ENCODE data around the gene DAAM1. TPM values are rescaled to one million over a fixed set of nuclear protein-coding genes. Genes with fewer than 3 reads are reported as not detected.

DAAM1 gene
- total RNA-seq, 8 experiments from 2014 or later = 23.1 to 115 (median 75.3) TPM

GRCh38 chr14:59292921-59293534 is 104.6 kb downstream of the DAAM1 start:
- H3K4me3 ChIP-seq = no peak overlapping the region
- in situ Hi-C loops (cut with MboI; ENCODE audit: low pct_unique_long_range_greater_than_20kb in 2 of 9, low sequenced_read_pairs in 9 of 9, unreplicated experiment in 9 of 9) = no loop called here
- H3K4me1 ChIP-seq (replicated peaks in 1 of 2) = peaks cover 0 to 32% of the 10 kb centered on the region in 2 donors
- WGBS, 10 experiments = 53 to 100% (median 96%) methylated on average over 1 to 3 of the region's 4 CpGs; no CpG with 5 or more reads in 2 of the 10 experiments
- peak overlapping the region in 1 of 2 donors; percentile 17 for H3K27ac ChIP-seq
- ATAC-seq (replicated peaks in 6 of 8) = peak in 1 of 8 experiments; percentile 38

DNA sequence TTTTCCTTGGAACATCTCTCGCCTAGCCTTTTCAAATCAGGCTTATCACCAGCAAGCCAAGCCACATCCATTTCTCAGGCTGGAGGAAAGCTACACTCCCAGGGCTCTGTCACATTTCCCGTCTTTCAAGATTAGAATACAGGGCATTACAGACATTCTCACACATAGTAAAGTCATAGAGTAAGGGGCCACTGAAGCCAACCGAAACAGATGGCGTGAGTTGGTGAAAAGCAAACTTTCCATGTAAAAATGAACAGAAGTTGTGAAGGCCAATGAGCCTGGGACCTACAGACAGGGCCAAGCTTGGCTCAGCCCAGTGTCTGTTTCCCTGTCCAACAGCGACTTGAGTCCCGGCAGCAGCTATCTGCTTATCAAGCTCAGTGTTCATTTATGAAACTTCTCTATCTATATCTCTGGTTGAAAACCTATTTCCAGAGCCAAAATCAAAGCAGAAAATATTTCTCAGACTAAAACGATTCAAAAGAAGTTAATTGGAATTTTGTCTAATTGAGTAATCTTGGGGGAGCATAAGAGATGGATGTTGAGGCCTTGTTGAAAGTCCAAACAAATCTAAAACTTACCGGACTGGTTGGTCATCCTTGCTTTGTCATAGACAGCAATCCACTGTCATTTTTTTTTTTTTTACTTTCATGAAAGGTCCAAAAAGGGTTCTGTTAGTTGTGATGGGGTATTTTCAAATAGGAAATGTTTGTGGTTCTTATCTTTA is 105.6 kb downstream of the DAAM1 start:
- ATAC-seq (replicated peaks in 6 of 8) = no peak
- in situ Hi-C loops (cut with MboI; ENCODE audit: low pct_unique_long_range_greater_than_20kb in 2 of 9, low sequenced_read_pairs in 9 of 9, unreplicated experiment in 9 of 9) = no loop called here
- WGBS, 10 experiments = 37 to 100% (median 81%) methylated on average over 1 to 7 of the region's 8 CpGs
- Histone ChIP-seq H3K4me3 (no peak overlapping the region), H3K27ac (peak overlapping the region in 1 of 2 donors; percentile 17), H3K4me1 (replicated peaks in 1 of 2) (peaks cover 0 to 32% of the 10 kb centered on the region in 2 donors)

GRCh38 chr14:59294662-59294992 is 106.2 kb downstream of the DAAM1 start:
- no peak overlapping the region for H3K27ac ChIP-seq
- 10 to 100% (median 75%) methylated on average over 1 of the region's 1 CpG; no CpG with 5 or more reads in 2 of the 10 experiments for WGBS, 10 experiments
- in situ Hi-C loops (cut with MboI; ENCODE audit: low pct_unique_long_range_greater_than_20kb in 2 of 9, low sequenced_read_pairs in 9 of 9, unreplicated experiment in 9 of 9) = no loop called here
- H3K4me3 ChIP-seq = no peak overlapping the region
- ATAC-seq (replicated peaks in 6 of 8) = peak in 2 of 8 experiments; percentile 44 to 62
- peaks cover 0 to 32% of the 10 kb centered on the region in 2 donors for H3K4me1 ChIP-seq (replicated peaks in 1 of 2)

GRCh38 chr14:59295951-59296350 is 107.5 kb downstream of the DAAM1 start:
- Histone ChIP-seq H3K27ac (no peak overlapping the region), H3K4me3 (no peak overlapping the region), H3K4me1 (replicated peaks in 1 of 2) (peaks cover 0 to 32% of the 10 kb centered on the region in 2 donors)
- in situ Hi-C loops (cut with MboI; ENCODE audit: low pct_unique_long_range_greater_than_20kb in 2 of 9, low sequenced_read_pairs in 9 of 9, unreplicated experiment in 9 of 9) = no loop called here
- no peak for ATAC-seq (replicated peaks in 6 of 8)

- H3K27ac ChIP-seq = no peak overlapping the region
- H3K4me3 ChIP-seq = no peak overlapping the region
- in situ Hi-C loops (cut with MboI; ENCODE audit: low pct_unique_long_range_greater_than_20kb in 2 of 9, low sequenced_read_pairs in 9 of 9, unreplicated experiment in 9 of 9) = no loop called here
- peaks cover 0 to 32% of the 10 kb centered on the region in 2 donors for H3K4me1 ChIP-seq (replicated peaks in 1 of 2)
- WGBS, 10 experiments = 88 to 100% (median 100%) methylated on average over 1 to 2 of the region's 2 CpGs; no CpG with 5 or more reads in 1 of the 10 experiments
- no peak for ATAC-seq (replicated peaks in 6 of 8)
Observed at GRCh38 chr14:59296508-59296907, 108.0 kb downstream of the DAAM1 start.

DNA sequence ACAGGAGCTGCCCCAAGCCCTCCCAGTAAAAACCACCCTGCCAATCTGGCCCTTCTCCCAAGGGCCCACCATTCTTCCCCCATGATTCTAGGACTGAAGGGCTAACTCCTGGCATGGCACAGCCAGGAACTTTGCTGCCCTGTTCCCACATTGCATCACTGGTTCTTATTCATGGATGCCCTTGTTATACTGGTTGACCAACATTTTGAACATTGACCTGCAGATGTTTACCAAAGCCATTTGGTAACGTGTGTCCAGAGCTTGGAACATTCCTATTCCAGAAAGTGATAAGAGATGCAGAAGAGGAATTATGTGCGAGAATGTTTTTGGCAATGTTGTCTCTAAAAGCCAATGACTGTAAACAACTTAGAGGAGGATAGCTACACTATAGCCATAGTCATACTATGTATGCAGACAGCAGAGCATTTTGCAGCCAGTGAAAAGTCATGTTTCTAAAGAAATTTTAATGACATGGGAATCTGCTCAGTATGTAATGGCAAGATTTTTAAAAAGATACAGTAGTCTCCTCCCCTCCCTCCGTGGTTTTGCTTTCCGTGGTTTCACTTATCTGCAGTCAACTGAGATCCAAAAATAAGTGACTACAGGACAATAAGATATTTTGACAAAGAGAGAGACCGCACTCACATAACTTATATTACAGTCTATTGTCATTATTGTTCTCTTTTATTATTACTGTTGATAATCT is 108.8 kb downstream of the DAAM1 start:
- Histone ChIP-seq H3K4me3 (no peak overlapping the region), H3K4me1 (replicated peaks in 1 of 2) (peaks cover 0 to 29% of the 10 kb centered on the region in 2 donors), H3K27ac (no peak overlapping the region)
- no peak for ATAC-seq (replicated peaks in 6 of 8)
- WGBS, 10 experiments = 87 to 100% (median 96%) methylated on average over 1 to 5 of the region's 5 CpGs
- in situ Hi-C loops (cut with MboI; ENCODE audit: low pct_unique_long_range_greater_than_20kb in 2 of 9, low sequenced_read_pairs in 9 of 9, unreplicated experiment in 9 of 9) = no loop called here

- Histone ChIP-seq H3K4me1 (replicated peaks in 1 of 2) (peaks cover 0 to 6% of the 10 kb centered on the region in 2 donors), H3K4me3 (no peak overlapping the region), H3K27ac (no peak overlapping the region)
- ATAC-seq (replicated peaks in 6 of 8) = no peak
- in situ Hi-C loops (cut with MboI; ENCODE audit: low pct_unique_long_range_greater_than_20kb in 2 of 9, low sequenced_read_pairs in 9 of 9, unreplicated experiment in 9 of 9) = no loop called here
- WGBS, 10 experiments = 80 to 100% (median 100%) methylated on average over 1 of the region's 1 CpG; no CpG with 5 or more reads in 5 of the 10 experiments
Observed at GRCh38 chr14:59299731-59300130, 111.3 kb downstream of the DAAM1 start.

GRCh38 chr14:59301354-59301753 is 112.9 kb downstream of the DAAM1 start:
- Histone ChIP-seq H3K27ac (no peak overlapping the region), H3K4me1 (replicated peaks in 1 of 2) (peaks cover 0 to 3% of the 10 kb centered on the region in 2 donors), H3K4me3 (no peak overlapping the region)
- 79 to 100% (median 92%) methylated on average over 1 to 5 of the region's 6 CpGs for WGBS, 10 experiments
- in situ Hi-C loops (cut with MboI; ENCODE audit: low pct_unique_long_range_greater_than_20kb in 2 of 9, low sequenced_read_pairs in 9 of 9, unreplicated experiment in 9 of 9) = no loop called here
- ATAC-seq (replicated peaks in 6 of 8) = no peak

GRCh38 chr14:59302313-59302712 is 113.8 kb downstream of the DAAM1 start:
- ATAC-seq (replicated peaks in 6 of 8) = no peak
- Histone ChIP-seq H3K4me1 (replicated peaks in 1 of 2) (peaks cover 2 to 3% of the 10 kb centered on the region in 2 donors), H3K4me3 (no peak overlapping the region), H3K27ac (no peak overlapping the region)
- in situ Hi-C loops (cut with MboI; ENCODE audit: low pct_unique_long_range_greater_than_20kb in 2 of 9, low sequenced_read_pairs in 9 of 9, unreplicated experiment in 9 of 9) = no loop called here
- 60 to 100% (median 90%) methylated on average over 1 to 2 of the region's 2 CpGs; no CpG with 5 or more reads in 4 of the 10 experiments for WGBS, 10 experiments

GRCh38 chr14:59303216-59303615 is 114.7 kb downstream of the DAAM1 start:
- no peak overlapping the region for H3K4me3 ChIP-seq
- H3K27ac ChIP-seq = no peak overlapping the region
- in situ Hi-C loops (cut with MboI; ENCODE audit: low pct_unique_long_range_greater_than_20kb in 2 of 9, low sequenced_read_pairs in 9 of 9, unreplicated experiment in 9 of 9) = no loop called here
- H3K4me1 ChIP-seq (replicated peaks in 1 of 2) = peaks cover 3% of the 10 kb centered on the region in 2 donors
- WGBS, 10 experiments = 11 to 80% methylated on average over 1 of the region's 2 CpGs; no CpG with 5 or more reads in 8 of the 10 experiments
- no peak for ATAC-seq (replicated peaks in 6 of 8)

- Histone ChIP-seq H3K4me1 (replicated peaks in 1 of 2) (peaks cover 3 to 6% of the 10 kb centered on the region in 2 donors), H3K27ac (no peak overlapping the region), H3K4me3 (no peak overlapping the region)
- in situ Hi-C loops (cut with MboI; ENCODE audit: low pct_unique_long_range_greater_than_20kb in 2 of 9, low sequenced_read_pairs in 9 of 9, unreplicated experiment in 9 of 9) = no loop called here
- no peak for ATAC-seq (replicated peaks in 6 of 8)
Observed at GRCh38 chr14:59305231-59305630, 116.8 kb downstream of the DAAM1 start.

- 67 to 100% (median 100%) methylated on average over 1 of the region's 1 CpG; no CpG with 5 or more reads in 1 of the 10 experiments for WGBS, 10 experiments
- Histone ChIP-seq H3K27ac (no peak overlapping the region), H3K4me3 (no peak overlapping the region), H3K4me1 (replicated peaks in 1 of 2) (peaks cover 6 to 12% of the 10 kb centered on the region in 2 donors)
- in situ Hi-C loops (cut with MboI; ENCODE audit: low pct_unique_long_range_greater_than_20kb in 2 of 9, low sequenced_read_pairs in 9 of 9, unreplicated experiment in 9 of 9) = no loop called here
- ATAC-seq (replicated peaks in 6 of 8) = peak in 3 of 8 experiments; percentile 53 to 85 (median 58)
Observed at GRCh38 chr14:59305836-59306555, 117.5 kb downstream of the DAAM1 start.

GRCh38 chr14:59306775-59307174 is 118.3 kb downstream of the DAAM1 start:
- Histone ChIP-seq H3K4me3 (no peak overlapping the region), H3K4me1 (replicated peaks in 1 of 2) (peaks cover 6 to 12% of the 10 kb centered on the region in 2 donors), H3K27ac (no peak overlapping the region)
- 0 to 100% methylated on average over 1 of the region's 1 CpG; no CpG with 5 or more reads in 8 of the 10 experiments for WGBS, 10 experiments
- in situ Hi-C loops (cut with MboI; ENCODE audit: low pct_unique_long_range_greater_than_20kb in 2 of 9, low sequenced_read_pairs in 9 of 9, unreplicated experiment in 9 of 9) = no loop called here
- peak in 5 of 8 experiments; percentile 35 to 65 (median 43) for ATAC-seq (replicated peaks in 6 of 8)
